Gastroesophageal sphincter (tissue), 3 donors: ENCODE data around the gene NACA.

Source experiments
- POLR2A ChIP-seq, 2 donors: fragments of 450-650 bp; IDR thresholded peaks; one replicate each; pipeline ENCODE4 v1.6.1; 2017; ENCODE audit warnings: antibody characterized with exemption in 2 of 2, mild to moderate bottlenecking in 2 of 2, moderate library complexity in 1 of 2
- POLR2AphosphoS5 ChIP-seq: sonication (generic); formaldehyde crosslinking; IDR thresholded peaks from one replicate; pipeline ENCODE4 v1.6.1; 2017; ENCODE audit warnings: antibody characterized with exemption
- TF ChIP-seq, protein P1 (sequence below), 4 experiments: fragments of 200-600 bp in 2 of 4; fragments of 450-650 bp in 2 of 4; sonication (generic) in 1 of 4; IDR thresholded peaks; one replicate each; pipeline ENCODE4 v1.5.1; 2017 to 2019; ENCODE audit warnings: antibody characterized with exemption in 4 of 4, mild to moderate bottlenecking in 2 of 4, moderate library complexity in 2 of 4

DNA sequence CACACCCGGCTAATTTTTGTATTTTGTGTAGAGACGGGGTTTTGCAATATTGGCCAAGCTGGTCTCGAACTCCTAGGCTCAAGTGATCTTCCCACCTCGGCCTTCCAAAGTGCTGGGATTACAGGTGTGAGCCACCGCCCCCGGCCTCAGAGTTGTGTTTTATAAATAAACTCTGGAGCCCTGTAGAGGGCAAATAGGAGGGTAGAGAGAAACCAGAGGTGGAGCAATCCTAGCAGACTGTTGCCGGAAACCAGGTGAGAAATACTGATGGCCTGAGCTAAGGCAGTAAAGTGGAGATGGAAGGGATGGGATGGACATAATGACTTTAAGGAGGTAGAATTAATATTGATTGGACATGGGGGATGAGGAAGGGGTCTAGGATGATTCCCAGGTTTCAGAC lies 35.4 kb upstream of the NACA start:
- TF ChIP-seq, protein P1, sequence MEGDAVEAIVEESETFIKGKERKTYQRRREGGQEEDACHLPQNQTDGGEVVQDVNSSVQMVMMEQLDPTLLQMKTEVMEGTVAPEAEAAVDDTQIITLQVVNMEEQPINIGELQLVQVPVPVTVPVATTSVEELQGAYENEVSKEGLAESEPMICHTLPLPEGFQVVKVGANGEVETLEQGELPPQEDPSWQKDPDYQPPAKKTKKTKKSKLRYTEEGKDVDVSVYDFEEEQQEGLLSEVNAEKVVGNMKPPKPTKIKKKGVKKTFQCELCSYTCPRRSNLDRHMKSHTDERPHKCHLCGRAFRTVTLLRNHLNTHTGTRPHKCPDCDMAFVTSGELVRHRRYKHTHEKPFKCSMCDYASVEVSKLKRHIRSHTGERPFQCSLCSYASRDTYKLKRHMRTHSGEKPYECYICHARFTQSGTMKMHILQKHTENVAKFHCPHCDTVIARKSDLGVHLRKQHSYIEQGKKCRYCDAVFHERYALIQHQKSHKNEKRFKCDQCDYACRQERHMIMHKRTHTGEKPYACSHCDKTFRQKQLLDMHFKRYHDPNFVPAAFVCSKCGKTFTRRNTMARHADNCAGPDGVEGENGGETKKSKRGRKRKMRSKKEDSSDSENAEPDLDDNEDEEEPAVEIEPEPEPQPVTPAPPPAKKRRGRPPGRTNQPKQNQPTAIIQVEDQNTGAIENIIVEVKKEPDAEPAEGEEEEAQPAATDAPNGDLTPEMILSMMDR (IDR thresholded peaks at IDR 0.05): no peak
- TF ChIP-seq POLR2AphosphoS5: no peak
- no peak for TF ChIP-seq POLR2A (IDR thresholded peaks at IDR 0.05)
